H1 (cell line): Measurements from ENCODE around the gene CHST11. TPM values are rescaled to one million over a fixed set of nuclear protein-coding genes. Genes with fewer than 3 reads are reported as not detected.

Experiments
- CTCF ChIA-PET: fragments of 300-600 bp; sonication (Branson Sonifier 250); formaldehyde crosslinking; loops from one replicate; lab custom pipeline; 2021; ENCODE audit not compliant: partially characterized antibody; lab: Charles Lee
- POLR2A ChIA-PET: fragments of 300-600 bp; sonication (Branson Sonifier 250); formaldehyde crosslinking; loops from one replicate; lab custom pipeline; 2021; ENCODE audit warnings: inconsistent platforms; ENCODE audit not compliant: partially characterized antibody; lab: Charles Lee
- DNase-seq, 2 experiments: peaks; one replicate each; pipeline versions ENCODE4 v3.0.0 to v3.0.0-alpha.2; 2010 to 2022; ENCODE audit warnings: low spot score in 2 of 2, low read depth in 1 of 2, mixed read lengths in 1 of 2
- FAIRE-seq: peaks from 2 replicates; lab custom pipeline; 2011; peaks lifted over from hg19 to GRCh38; lab: Jason Lieb, UNC
- H2AFZ ChIP-seq: 2 replicates; pipeline ENCODE4 v1.8.1; 2012; ENCODE audit warnings: low read length, inconsistent platforms
- H2AK5ac ChIP-seq: 2 replicates; pipeline ENCODE4 v1.6.1; 2013; ENCODE audit warnings: low read depth, low read length
- H2BK120ac ChIP-seq: replicated peaks from 2 replicates; pipeline ENCODE3; 2013; ENCODE audit warnings: low read depth, low read length, inconsistent platforms
- H2BK12ac ChIP-seq: 2 replicates; pipeline ENCODE4 v1.6.1; 2013; ENCODE audit warnings: low read depth, low read length
- H2BK15ac ChIP-seq: 2 replicates; pipeline ENCODE4 v1.6.1; 2013; ENCODE audit warnings: low read length
- H2BK20ac ChIP-seq: 2 replicates; pipeline ENCODE4 v1.6.1; 2013; ENCODE audit warnings: low read length
- H2BK5ac ChIP-seq: 2 replicates; pipeline ENCODE4 v1.6.1; 2013; ENCODE audit warnings: low read depth, low read length
- H3K14ac ChIP-seq: 2 replicates; pipeline ENCODE4 v1.6.1; 2013; ENCODE audit warnings: inconsistent platforms; ENCODE audit not compliant: insufficient read length
- H3K18ac ChIP-seq: 2 replicates; pipeline ENCODE4 v1.6.1; 2013; ENCODE audit warnings: low read length; ENCODE audit errors: extremely low read depth
- H3K23ac ChIP-seq: 2 replicates; pipeline ENCODE4 v1.6.1; 2013; ENCODE audit warnings: inconsistent platforms; ENCODE audit not compliant: insufficient read length
- H3K23me2 ChIP-seq: 2 replicates; pipeline ENCODE4 v1.6.1; 2013; ENCODE audit warnings: low read depth, low read length
- H3K27ac ChIP-seq: 2 replicates; pipeline ENCODE4 v1.6.1; 2011; ENCODE audit warnings: low read depth, low read length, inconsistent platforms
- H3K27me3 ChIP-seq, 4 experiments: replicated peaks in 1 of 4; 1 replicate in 1 of 4; 2 replicates in 3 of 4; pipeline versions ENCODE4 v1.6.1 to v1.8.1; 2011 to 2013; ENCODE audit warnings: low read length in 3 of 4, mild to moderate bottlenecking in 3 of 4, inconsistent platforms in 2 of 4, mixed read lengths in 2 of 4, moderate library complexity in 1 of 4; ENCODE audit not compliant: control insufficient read depth in 3 of 4, insufficient read depth in 3 of 4; ENCODE audit errors: extremely low read depth in 1 of 4
- H3K36me3 ChIP-seq, 4 experiments: 2 replicates each; pipeline versions ENCODE4 v1.6.1 to v1.8.1; 2011 to 2013; ENCODE audit warnings: mild to moderate bottlenecking in 4 of 4, low read length in 3 of 4, moderate library complexity in 2 of 4, control low read depth in 1 of 4, inconsistent platforms in 1 of 4; ENCODE audit not compliant: insufficient read depth in 4 of 4, control insufficient read depth in 2 of 4
- H3K4ac ChIP-seq: replicated peaks from 2 replicates; pipeline ENCODE3; 2013; ENCODE audit warnings: low read length, low read depth, mixed read lengths, inconsistent platforms; ENCODE audit not compliant: insufficient read length
- H3K4me1 ChIP-seq, 4 experiments: replicated peaks in 1 of 4; 1 replicate in 1 of 4; 2 replicates in 3 of 4; pipeline versions ENCODE4 v1.6.1 to v1.8.1; 2011 to 2013; ENCODE audit warnings: low read length in 3 of 4, inconsistent platforms in 2 of 4, mixed read lengths in 1 of 4; ENCODE audit not compliant: insufficient read depth in 4 of 4, control insufficient read depth in 3 of 4
- H3K4me2 ChIP-seq, 2 experiments: 2 replicates each; pipeline versions ENCODE4 v1.6.1 to v1.8.1; 2011 to 2013; ENCODE audit warnings: low read depth in 2 of 2, low read length in 2 of 2, control low read depth in 1 of 2, inconsistent platforms in 1 of 2, mild to moderate bottlenecking in 1 of 2; ENCODE audit not compliant: insufficient read depth in 1 of 2
- H3K4me3 ChIP-seq, 4 experiments: fragments of 200-600, 300-600 bp in 1 of 4; sonication (generic), shearing (Covaris generic), sonication (Bioruptor Twin) in 1 of 4; 2 replicates each; pipeline versions ENCODE4 v1.5.1 to v1.8.1; 2011 to 2016; ENCODE audit warnings: low read length in 4 of 4, low read depth in 3 of 4, control low read depth in 2 of 4, inconsistent platforms in 2 of 4, mild to moderate bottlenecking in 2 of 4, mixed read lengths in 1 of 4, moderate library complexity in 1 of 4; ENCODE audit not compliant: insufficient read depth in 2 of 4; ENCODE audit errors: extremely low read depth in 1 of 4
- H3K56ac ChIP-seq: replicated peaks from 2 replicates; pipeline ENCODE3; 2013; ENCODE audit warnings: low read depth, mild to moderate bottlenecking, mixed read lengths, low read length, inconsistent platforms; ENCODE audit not compliant: insufficient read length
- H3K79me1 ChIP-seq: 2 replicates; pipeline ENCODE4 v1.6.1; 2013; ENCODE audit warnings: low read depth, low read length, control low read depth
- H3K79me2 ChIP-seq, 2 experiments: 2 replicates each; pipeline versions ENCODE4 v1.6.1 to v1.8.1; 2012 to 2013; ENCODE audit warnings: low read length in 2 of 2, mild to moderate bottlenecking in 2 of 2, inconsistent platforms in 1 of 2; ENCODE audit not compliant: insufficient read depth in 2 of 2, control insufficient read depth in 1 of 2
- H3K9ac ChIP-seq, 4 experiments: replicated peaks in 1 of 4; 1 replicate in 1 of 4; 2 replicates in 3 of 4; pipeline versions ENCODE4 v1.6.1 to v1.8.1; 2011 to 2013; ENCODE audit warnings: low read depth in 3 of 4, low read length in 3 of 4, control low read depth in 2 of 4, mild to moderate bottlenecking in 2 of 4, moderate library complexity in 2 of 4, inconsistent platforms in 1 of 4; ENCODE audit errors: extremely low read depth in 1 of 4
- H3K9me3 ChIP-seq, 2 experiments: 2 replicates each; pipeline versions ENCODE4 v1.6.1 to v1.8.1; 2012 to 2013; ENCODE audit warnings: mild to moderate bottlenecking in 2 of 2, moderate library complexity in 2 of 2, control low read depth in 1 of 2, inconsistent platforms in 1 of 2, low read depth in 1 of 2, low read length in 1 of 2, mixed read lengths in 1 of 2; ENCODE audit not compliant: insufficient read depth in 2 of 2
- H4K20me1 ChIP-seq, 2 experiments: replicated peaks in 1 of 2; 2 replicates each; pipeline versions ENCODE3 to v1.8.1; 2011 to 2013; ENCODE audit warnings: inconsistent platforms in 2 of 2, low read length in 2 of 2, mild to moderate bottlenecking in 1 of 2; ENCODE audit not compliant: insufficient read depth in 2 of 2, control insufficient read depth in 1 of 2
- H4K5ac ChIP-seq: 2 replicates; pipeline ENCODE4 v1.6.1; 2013; ENCODE audit warnings: low read length, low read depth, mixed read lengths, inconsistent platforms; ENCODE audit not compliant: insufficient read length
- H4K8ac ChIP-seq: 2 replicates; pipeline ENCODE4 v1.8.0; 2013; ENCODE audit warnings: mild to moderate bottlenecking, moderate library complexity, low read length, inconsistent platforms; ENCODE audit not compliant: insufficient read depth; ENCODE audit errors: extremely low read depth
- H4K91ac ChIP-seq: replicated peaks from 2 replicates; pipeline ENCODE3; 2013; ENCODE audit warnings: low read length, mixed read lengths, inconsistent platforms; ENCODE audit not compliant: insufficient read length
- EP300 ChIP-seq, 2 experiments: IDR thresholded peaks; 1 replicate in 1 of 2; 2 replicates in 1 of 2; pipeline ENCODE4 v1.6.1; 2011 to 2012; ENCODE audit warnings: low read depth in 2 of 2, low read length in 2 of 2, mild to moderate bottlenecking in 2 of 2, borderline replicate concordance in 1 of 2, inconsistent platforms in 1 of 2, moderate library complexity in 1 of 2
- HDAC2 ChIP-seq, 2 experiments: fragments of 300-600 bp in 1 of 2; sonication (generic) in 1 of 2; IDR thresholded peaks; 2 replicates each; pipeline ENCODE4 v1.6.1; 2011 to 2012; ENCODE audit warnings: low read depth in 2 of 2, low read length in 2 of 2, mild to moderate bottlenecking in 2 of 2, moderate library complexity in 2 of 2, borderline replicate concordance in 1 of 2, inconsistent platforms in 1 of 2
- HDAC6 ChIP-seq: IDR thresholded peaks from one replicate; pipeline ENCODE4 v1.7.1; 2012; ENCODE audit warnings: low read depth, mild to moderate bottlenecking, inconsistent platforms, low read length, moderate library complexity
- JUND ChIP-seq: IDR thresholded peaks from 2 replicates; pipeline ENCODE4 v1.6.1; 2011; ENCODE audit warnings: mild to moderate bottlenecking, improper control_type of control experiment, low read length
- KDM4A ChIP-seq: IDR thresholded peaks from one replicate; pipeline ENCODE4 v1.7.1; 2012; ENCODE audit warnings: low read depth, mild to moderate bottlenecking, moderate library complexity, low read length, inconsistent platforms; ENCODE audit not compliant: severe bottlenecking
- MAFK ChIP-seq: IDR thresholded peaks from 2 replicates; pipeline ENCODE4 v1.6.1; 2012; ENCODE audit warnings: low read depth, mild to moderate bottlenecking, improper control_type of control experiment, low read length
- RBBP5 ChIP-seq: IDR thresholded peaks from 2 replicates; pipeline ENCODE4 v1.7.1; 2012; ENCODE audit warnings: low read depth, mild to moderate bottlenecking, inconsistent platforms, low read length, moderate library complexity, borderline replicate concordance
- RFX5 ChIP-seq: IDR thresholded peaks from 2 replicates; pipeline ENCODE4 v1.6.1; 2011; ENCODE audit warnings: low read depth, low read length, improper control_type of control experiment, borderline replicate concordance
- TAF1 ChIP-seq: IDR thresholded peaks from 2 replicates; pipeline ENCODE4 v1.6.1; 2011; ENCODE audit warnings: mild to moderate bottlenecking, low read depth, low read length
- TBP ChIP-seq: IDR thresholded peaks from 2 replicates; pipeline ENCODE4 v1.6.1; 2011; ENCODE audit warnings: low read depth, low read length, improper control_type of control experiment
- USF2 ChIP-seq: IDR thresholded peaks from 2 replicates; pipeline ENCODE4 v1.6.1; 2011; ENCODE audit warnings: low read length, improper control_type of control experiment
- WGBS, 2 experiments: shearing (Covaris generic) in 1 of 2; methylation state at CpG; one replicate each; pipeline versions ENCODE4 v1.1.6 to v1.1.7; 2013 to 2015; ENCODE audit warnings: low lambda C conversion rate in 2 of 2, mixed read lengths in 2 of 2, inconsistent platforms in 1 of 2, low coverage in 1 of 2, missing lambda C conversion rate in 1 of 2; ENCODE audit not compliant: insufficient replicate concordance in 2 of 2, insufficient coverage in 1 of 2, insufficient read length in 1 of 2; ENCODE audit errors: extremely low coverage in 1 of 2, missing lambda C conversion rate in 1 of 2; 5-methylcytosine and 5-hydroxymethylcytosine counted together
- polyA plus RNA-seq, 7 experiments: library from polyadenylated mRNA; depleted of rRNA in 3 of 7; stranded (reverse) in 5 of 7; unstranded in 2 of 7; fragments of >200 nt in 5 of 7; fragments of 200-250 nt in 2 of 7; gene quantifications; 1 replicate in 5 of 7; 2 replicates in 1 of 7; 4 replicates in 1 of 7; pipeline versions ENCODE4 v1.2.1 to v1.2.3, GENCODE V29; 2011 to 2013; ENCODE audit warnings: missing spikeins in 2 of 7, mixed read lengths in 2 of 7
- total RNA-seq: library from RNA; stranded (reverse); fragmentation: NEBNext Ultra II Directional; extraction: Animal tissue kit (Norgen Biotek cat#: 25700); gene quantifications from 2 replicates; pipeline ENCODE4 v1.2.1, GENCODE V29; 2021

CHST11 gene
- total and polyA plus RNA-seq, 2 of the 8 experiments (the other 6 are each of a cell fraction or from before 2014, with no cell fraction given): 14.4 to 20.8 TPM

GRCh38 chr12:104699489-104700190 lies 242.9 kb downstream of the CHST11 start:
- H2BK15ac ChIP-seq: no peak overlapping the region
- DNase-seq (no peak), FAIRE-seq (no peak)
- H2AK5ac ChIP-seq: no peak overlapping the region
- no peak overlapping the region for H3K4me3 ChIP-seq
- WGBS, 2 experiments: 89% methylated on average over 5 of the region's 5 CpGs; no CpG with 5 or more reads in 1 of the 2 experiments
- H4K8ac ChIP-seq: no peak overlapping the region
- no peak overlapping the region for H3K27ac ChIP-seq
- no peaks in the 10 kb centered on the region for H3K27me3 ChIP-seq
- no peaks in the 10 kb centered on the region for H3K79me2 ChIP-seq
- H2BK5ac ChIP-seq: no peak overlapping the region
- no peak overlapping the region for H4K5ac ChIP-seq
- no peaks in the 10 kb centered on the region for H3K23me2 ChIP-seq
- H3K14ac ChIP-seq: no peak overlapping the region
- no peak overlapping the region for H3K4ac ChIP-seq
- ChIA-PET CTCF (interaction anchor here (0.6 to 1.2 kb wide), 3 partner anchors 318 to 409 kb away, joined by 3 read pairs; no protein-coding TSS in a partner anchor), POLR2A (no interaction called here)
- H2BK20ac ChIP-seq: no peak overlapping the region
- H3K36me3 ChIP-seq: no peaks in the 10 kb centered on the region; a peak in 1 of 8 replicates
- H3K79me1 ChIP-seq: no peaks in the 10 kb centered on the region
- peaks cover 0 to 17% (median 6%) of the 10 kb centered on the region in 4 experiments; a peak in 5 of 7 replicates for H3K4me1 ChIP-seq
- H2AFZ ChIP-seq: no peak overlapping the region
- no peak overlapping the region for H2BK12ac ChIP-seq
- H3K9ac ChIP-seq: no peak overlapping the region
- H3K23ac ChIP-seq: no peak overlapping the region
- H3K18ac ChIP-seq: no peak overlapping the region
- H4K20me1 ChIP-seq: no peaks in the 10 kb centered on the region
- no peak overlapping the region for H2BK120ac ChIP-seq
- no peak overlapping the region for H3K4me2 ChIP-seq
- H4K91ac ChIP-seq: no peak overlapping the region
- no peaks in the 10 kb centered on the region for H3K9me3 ChIP-seq
- H3K56ac ChIP-seq: no peak overlapping the region
- no peak for TF ChIP-seq HDAC2 (IDR thresholded peaks at IDR 0.05; ENCODE audit: borderline replicate concordance in 1 of 2, low read depth in 2 of 2, low read length in 2 of 2)
- no peak for TF ChIP-seq MAFK
- TF ChIP-seq RFX5: no peak
- TF ChIP-seq TAF1: no peak
- TF ChIP-seq KDM4A: no peak
- TF ChIP-seq TBP: no peak
- no peak for TF ChIP-seq JUND
- TF ChIP-seq EP300 (IDR thresholded peaks at IDR 0.05; ENCODE audit: borderline replicate concordance in 1 of 2, low read depth in 2 of 2, low read length in 2 of 2): no peak
- TF ChIP-seq HDAC6: no peak
- TF ChIP-seq RBBP5: no peak
- no peak for TF ChIP-seq USF2
